Activated naive CD4-positive, alpha-beta T cell treated with anti-CD3 and anti-CD28 coated beads for 36 hours (primary cell): ENCODE measurements around the gene PRAMEF20. TPM values are rescaled to one million over a fixed set of nuclear protein-coding genes. Genes with fewer than 3 reads are reported as not detected.

Source experiments
- total RNA-seq, 2 experiments: library from RNA; stranded (reverse); gene quantifications; one replicate each; pipeline ENCODE4 v1.2.3, GENCODE V29; 2021

Gene PRAMEF20
- total RNA-seq, 2 experiments from 2014 or later = not detected

Other genes starting within 250 kb of the PRAMEF20 start
- not detected for gene HNRNPCL4, start 244.8 kb upstream of the PRAMEF20 start, total RNA-seq
- not detected for gene PRAMEF9, start 238.6 kb upstream of the PRAMEF20 start, total RNA-seq
- not detected for gene PRAMEF13, start 209.0 kb upstream of the PRAMEF20 start, total RNA-seq
- not detected for gene PRAMEF18, start 184.3 kb upstream of the PRAMEF20 start, total RNA-seq
- gene PRAMEF5, start 156.3 kb upstream of the PRAMEF20 start, total RNA-seq = not detected
- not detected for gene PRAMEF8, start 125.3 kb upstream of the PRAMEF20 start, total RNA-seq
- not detected for gene PRAMEF33, start 106.9 kb upstream of the PRAMEF20 start, total RNA-seq
- gene PRAMEF15, start 94.9 kb upstream of the PRAMEF20 start, total RNA-seq = not detected
- not detected for gene PRAMEF14, start 63.3 kb upstream of the PRAMEF20 start, total RNA-seq
- not detected for gene PRAMEF19, start 38.5 kb upstream of the PRAMEF20 start, total RNA-seq
- gene PRAMEF17, start 20.8 kb upstream of the PRAMEF20 start, total RNA-seq = not detected
- not detected for gene LRRC38, start 103.6 kb downstream of the PRAMEF20 start, total RNA-seq
- not detected for gene PDPN, start 173.4 kb downstream of the PRAMEF20 start, total RNA-seq